Measurements from ENCODE around the gene OR2H2. TPM values are rescaled to one million over a fixed set of nuclear protein-coding genes. Genes with fewer than 3 reads are reported as not detected.
A peak's percentile ranks its signal among the peaks of the same experiment; 100 is the strongest.

Gene OR2H2
- total and polyA plus RNA-seq, 2 of the 13 experiments (the other 11 are each of a cell fraction or from before 2014, with no cell fraction given), result not detected

- TF ChIP-seq ZBTB43 (CRISPR knock-in tag; conservative IDR thresholded peaks at IDR 0.05) (no peak), KDM5B (CRISPR knock-in tag; IDR thresholded peaks at IDR 0.05; ENCODE audit: borderline replicate concordance) (no peak), ZFX (CRISPR knock-in tag; IDR thresholded peaks at IDR 0.05; ENCODE audit: low read depth) (no peak), TEAD2 (CRISPR knock-in tag; IDR thresholded peaks at IDR 0.05) (no peak), HNRNPL (IDR thresholded peaks at IDR 0.05; ENCODE audit: low read depth, low read length) (no peak), MED1 (CRISPR knock-in tag; IDR thresholded peaks at IDR 0.05) (peak; percentile 57; the same call in 1 of the 2 replicates), ZNF614 (CRISPR knock-in tag; IDR thresholded peaks at IDR 0.05; ENCODE audit: borderline replicate concordance) (no peak), FOXO1 (CRISPR knock-in tag; IDR thresholded peaks at IDR 0.05) (peak; percentile 63; the same call in 1 of the 2 replicates), POLR2AphosphoS2 (IDR thresholded peaks at IDR 0.05; ENCODE audit: low read depth, low read length) (no peak), ZBTB20 (CRISPR knock-in tag; IDR thresholded peaks at IDR 0.05; ENCODE audit: borderline replicate concordance, low read depth) (no peak), CERS6 (CRISPR knock-in tag; IDR thresholded peaks at IDR 0.05) (no peak), ZNF788 (CRISPR knock-in tag; IDR thresholded peaks at IDR 0.05; ENCODE audit: borderline replicate concordance) (no peak), EHMT2 (IDR thresholded peaks at IDR 0.05; ENCODE audit: borderline replicate concordance, low read depth, low read length) (no peak), ZNF775 (CRISPR knock-in tag; IDR thresholded peaks at IDR 0.05; ENCODE audit: borderline replicate concordance) (no peak), TOPORS (CRISPR knock-in tag; IDR thresholded peaks at IDR 0.05) (no peak), NR3C1 (CRISPR knock-in tag; IDR thresholded peaks at IDR 0.05) (no peak), ZNF34 (CRISPR knock-in tag; IDR thresholded peaks at IDR 0.05; ENCODE audit: borderline replicate concordance) (no peak), DNMT3B (CRISPR knock-in tag; conservative IDR thresholded peaks at IDR 0.05) (no peak)
- TF ChIP-seq, protein P1, sequence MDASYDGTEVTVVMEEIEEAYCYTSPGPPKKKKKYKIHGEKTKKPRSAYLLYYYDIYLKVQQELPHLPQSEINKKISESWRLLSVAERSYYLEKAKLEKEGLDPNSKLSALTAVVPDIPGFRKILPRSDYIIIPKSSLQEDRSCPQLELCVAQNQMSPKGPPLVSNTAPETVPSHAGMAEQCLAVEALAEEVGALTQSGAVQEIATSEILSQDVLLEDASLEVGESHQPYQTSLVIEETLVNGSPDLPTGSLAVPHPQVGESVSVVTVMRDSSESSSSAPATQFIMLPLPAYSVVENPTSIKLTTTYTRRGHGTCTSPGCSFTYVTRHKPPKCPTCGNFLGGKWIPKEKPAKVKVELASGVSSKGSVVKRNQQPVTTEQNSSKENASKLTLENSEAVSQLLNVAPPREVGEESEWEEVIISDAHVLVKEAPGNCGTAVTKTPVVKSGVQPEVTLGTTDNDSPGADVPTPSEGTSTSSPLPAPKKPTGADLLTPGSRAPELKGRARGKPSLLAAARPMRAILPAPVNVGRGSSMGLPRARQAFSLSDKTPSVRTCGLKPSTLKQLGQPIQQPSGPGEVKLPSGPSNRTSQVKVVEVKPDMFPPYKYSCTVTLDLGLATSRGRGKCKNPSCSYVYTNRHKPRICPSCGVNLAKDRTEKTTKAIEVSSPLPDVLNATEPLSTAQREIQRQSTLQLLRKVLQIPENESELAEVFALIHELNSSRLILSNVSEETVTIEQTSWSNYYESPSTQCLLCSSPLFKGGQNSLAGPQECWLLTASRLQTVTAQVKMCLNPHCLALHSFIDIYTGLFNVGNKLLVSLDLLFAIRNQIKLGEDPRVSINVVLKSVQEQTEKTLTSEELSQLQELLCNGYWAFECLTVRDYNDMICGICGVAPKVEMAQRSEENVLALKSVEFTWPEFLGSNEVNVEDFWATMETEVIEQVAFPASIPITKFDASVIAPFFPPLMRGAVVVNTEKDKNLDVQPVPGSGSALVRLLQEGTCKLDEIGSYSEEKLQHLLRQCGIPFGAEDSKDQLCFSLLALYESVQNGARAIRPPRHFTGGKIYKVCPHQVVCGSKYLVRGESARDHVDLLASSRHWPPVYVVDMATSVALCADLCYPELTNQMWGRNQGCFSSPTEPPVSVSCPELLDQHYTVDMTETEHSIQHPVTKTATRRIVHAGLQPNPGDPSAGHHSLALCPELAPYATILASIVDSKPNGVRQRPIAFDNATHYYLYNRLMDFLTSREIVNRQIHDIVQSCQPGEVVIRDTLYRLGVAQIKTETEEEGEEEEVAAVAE (CRISPR knock-in tag; IDR thresholded peaks at IDR 0.05; ENCODE audit: borderline replicate concordance), result no peak
- TF ChIP-seq, protein P2, sequence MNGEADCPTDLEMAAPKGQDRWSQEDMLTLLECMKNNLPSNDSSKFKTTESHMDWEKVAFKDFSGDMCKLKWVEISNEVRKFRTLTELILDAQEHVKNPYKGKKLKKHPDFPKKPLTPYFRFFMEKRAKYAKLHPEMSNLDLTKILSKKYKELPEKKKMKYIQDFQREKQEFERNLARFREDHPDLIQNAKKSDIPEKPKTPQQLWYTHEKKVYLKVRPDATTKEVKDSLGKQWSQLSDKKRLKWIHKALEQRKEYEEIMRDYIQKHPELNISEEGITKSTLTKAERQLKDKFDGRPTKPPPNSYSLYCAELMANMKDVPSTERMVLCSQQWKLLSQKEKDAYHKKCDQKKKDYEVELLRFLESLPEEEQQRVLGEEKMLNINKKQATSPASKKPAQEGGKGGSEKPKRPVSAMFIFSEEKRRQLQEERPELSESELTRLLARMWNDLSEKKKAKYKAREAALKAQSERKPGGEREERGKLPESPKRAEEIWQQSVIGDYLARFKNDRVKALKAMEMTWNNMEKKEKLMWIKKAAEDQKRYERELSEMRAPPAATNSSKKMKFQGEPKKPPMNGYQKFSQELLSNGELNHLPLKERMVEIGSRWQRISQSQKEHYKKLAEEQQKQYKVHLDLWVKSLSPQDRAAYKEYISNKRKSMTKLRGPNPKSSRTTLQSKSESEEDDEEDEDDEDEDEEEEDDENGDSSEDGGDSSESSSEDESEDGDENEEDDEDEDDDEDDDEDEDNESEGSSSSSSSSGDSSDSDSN (CRISPR knock-in tag; IDR thresholded peaks at IDR 0.05), result no peak
- TF ChIP-seq, protein P3, sequence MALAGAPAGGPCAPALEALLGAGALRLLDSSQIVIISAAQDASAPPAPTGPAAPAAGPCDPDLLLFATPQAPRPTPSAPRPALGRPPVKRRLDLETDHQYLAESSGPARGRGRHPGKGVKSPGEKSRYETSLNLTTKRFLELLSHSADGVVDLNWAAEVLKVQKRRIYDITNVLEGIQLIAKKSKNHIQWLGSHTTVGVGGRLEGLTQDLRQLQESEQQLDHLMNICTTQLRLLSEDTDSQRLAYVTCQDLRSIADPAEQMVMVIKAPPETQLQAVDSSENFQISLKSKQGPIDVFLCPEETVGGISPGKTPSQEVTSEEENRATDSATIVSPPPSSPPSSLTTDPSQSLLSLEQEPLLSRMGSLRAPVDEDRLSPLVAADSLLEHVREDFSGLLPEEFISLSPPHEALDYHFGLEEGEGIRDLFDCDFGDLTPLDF (CRISPR knock-in tag; IDR thresholded peaks at IDR 0.05), result no peak
Measured at GRCh38 chr6:29561091-29561490, 23.8 kb upstream of the OR2H2 start (continued).

Measured in HepG2 (cell line).